GM19395 (cell line): ENCODE results near the gene DSG3.

Experiments used
- ATAC-seq: cut with Tn5 transposase; IDR thresholded peaks from one replicate; pipeline ENCODE4 v1.9.1; 2021; ENCODE audit warnings: mild to moderate bottlenecking, moderate library complexity; ENCODE audit not compliant: unreplicated experiment

DSG3 gene

DNA sequence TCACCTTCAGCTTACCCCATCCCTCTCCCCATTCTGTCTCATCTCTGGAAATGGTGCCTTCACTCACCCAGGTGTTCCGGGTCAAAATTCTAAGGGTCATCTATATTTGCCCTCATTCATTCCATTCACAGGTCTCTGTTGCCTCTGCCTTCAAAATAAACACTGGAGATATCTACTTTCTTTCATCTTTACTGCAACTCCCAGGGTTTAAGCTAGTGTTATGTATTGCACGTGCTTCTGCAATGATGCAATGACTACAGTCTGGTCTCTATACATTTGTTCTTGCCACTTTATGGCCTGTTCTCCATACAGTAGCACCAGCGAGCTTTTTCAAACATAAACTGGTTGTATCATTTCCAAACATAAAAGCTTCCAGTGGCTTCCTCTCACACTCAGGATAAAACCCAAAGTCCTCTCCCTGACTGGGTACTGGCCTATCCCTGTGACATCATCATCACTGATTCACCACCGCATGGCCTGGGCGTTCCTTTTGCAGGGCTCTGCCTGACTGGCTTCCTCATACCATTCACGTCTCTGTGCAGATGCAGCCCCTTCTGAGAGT lies 64.7 kb downstream of the DSG3 start:
- ATAC-seq, result no peak

DNA sequence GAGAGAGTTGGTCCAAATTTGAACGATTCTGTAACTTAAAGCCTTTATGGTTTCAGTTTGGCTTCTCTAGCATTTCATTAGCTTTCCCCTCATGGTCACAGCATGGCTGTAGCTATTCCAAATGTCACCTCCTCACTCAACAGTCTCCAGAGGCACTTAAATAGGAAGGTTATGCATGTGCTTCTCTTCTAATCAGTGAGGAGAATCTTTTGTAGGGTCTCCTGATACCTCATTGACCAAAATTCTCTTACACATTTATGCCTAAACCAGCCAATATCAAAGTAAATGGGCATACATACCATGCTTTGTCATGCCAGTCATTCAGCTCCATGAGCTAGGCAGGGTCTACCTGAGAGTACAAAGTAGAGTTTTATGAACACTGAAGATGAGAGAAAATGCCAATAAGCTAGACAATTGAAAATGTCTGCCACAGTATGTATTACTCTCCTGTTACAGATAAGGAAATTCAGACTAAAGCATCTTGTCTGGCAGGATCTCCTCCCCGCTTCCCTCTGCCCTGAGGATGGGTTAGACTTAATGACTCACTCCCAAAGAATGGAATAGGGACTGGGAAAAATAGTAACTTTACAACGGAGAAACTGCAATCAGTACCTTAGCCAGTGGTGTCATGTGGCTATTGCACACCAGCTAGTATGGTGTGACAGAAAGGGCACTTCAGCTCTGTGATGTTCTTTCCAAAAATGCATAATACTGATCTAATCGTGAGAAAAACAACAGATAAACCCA lies 65.8 kb downstream of the DSG3 start:
- ATAC-seq, result no peak

DNA sequence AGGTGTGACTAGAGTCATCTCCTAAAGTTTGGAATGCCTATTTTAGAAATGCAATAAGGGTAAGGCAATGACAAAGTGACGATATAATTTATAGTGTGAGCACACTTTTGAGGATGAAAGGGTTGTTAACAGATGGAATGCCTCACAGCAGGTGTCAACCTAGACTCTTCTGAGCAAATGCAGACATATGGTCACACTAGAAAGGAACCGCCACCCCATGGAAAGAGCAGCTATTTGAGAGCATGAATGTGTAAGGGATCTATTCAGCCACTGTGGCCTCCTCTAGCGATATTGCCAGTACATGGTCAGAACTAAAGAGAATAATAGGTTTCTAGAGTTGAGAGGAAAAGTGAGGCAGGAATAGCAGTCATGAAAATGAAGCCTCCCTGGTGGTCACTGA lies 68.9 kb downstream of the DSG3 start:
- no peak for ATAC-seq

DNA sequence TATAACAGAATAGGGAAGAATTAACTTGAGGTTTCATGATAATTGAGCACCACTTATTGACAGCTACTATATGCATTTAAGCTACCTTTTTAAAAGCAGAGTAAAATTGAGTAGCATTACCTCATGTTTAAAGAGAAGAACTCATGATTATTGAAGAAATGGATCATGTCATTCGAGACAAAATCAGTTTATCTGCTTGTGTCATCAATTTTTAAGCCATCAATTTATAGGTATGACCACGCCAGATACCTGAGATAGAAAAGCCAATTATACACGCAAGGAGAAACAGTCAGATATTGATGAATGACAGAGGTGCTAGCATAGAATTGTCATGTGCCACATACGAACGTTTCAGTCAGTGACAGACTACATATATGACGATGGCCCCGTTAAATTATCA lies 78.8 kb downstream of the DSG3 start:
- no peak for ATAC-seq
